HL-60 (cell line): ENCODE results near the gene MSH5.

Experiments used
- DNase-seq, 2 experiments: peaks; one replicate each; pipeline ENCODE4 v3.0.0-alpha.2; 2010 to 2020; ENCODE audit warnings: low read depth in 1 of 2, low spot score in 1 of 2
- H3K27ac ChIP-seq: fragments of 250-450 bp; sonication (Bioruptor Pico); replicated peaks from 2 replicates; pipeline ENCODE4 v1.5.1; 2020; ENCODE audit warnings: mild to moderate bottlenecking, moderate library complexity
- H3K27me3 ChIP-seq: fragments of 250-450 bp; sonication (Bioruptor Pico); 2 replicates; pipeline ENCODE4 v1.5.1; 2021; ENCODE audit warnings: mild to moderate bottlenecking, moderate library complexity; ENCODE audit not compliant: insufficient read depth, poor library complexity, severe bottlenecking
- H3K4me3 ChIP-seq: replicated peaks from 2 replicates; pipeline ENCODE4 v1.5.1; 2011; ENCODE audit warnings: mild to moderate bottlenecking, control low read depth, low read length; ENCODE audit not compliant: insufficient read depth
- GABPA ChIP-seq: IDR thresholded peaks from 2 replicates; pipeline ENCODE4 v1.6.1; 2012; ENCODE audit warnings: low read depth
- POLR2AphosphoS5 ChIP-seq: IDR thresholded peaks from 2 replicates; pipeline ENCODE4 v1.6.1; 2012; ENCODE audit warnings: low read depth
- SPI1 ChIP-seq: IDR thresholded peaks from 2 replicates; pipeline ENCODE4 v1.6.1; 2012; ENCODE audit warnings: low read depth, mild to moderate bottlenecking, borderline replicate concordance
- microRNA-seq: library from miRNA; unstranded; fragments of <30 nt; microRNA quantifications from one replicate; pipeline ENCODE4, GENCODE V29; 2018

MSH5 gene

DNA sequence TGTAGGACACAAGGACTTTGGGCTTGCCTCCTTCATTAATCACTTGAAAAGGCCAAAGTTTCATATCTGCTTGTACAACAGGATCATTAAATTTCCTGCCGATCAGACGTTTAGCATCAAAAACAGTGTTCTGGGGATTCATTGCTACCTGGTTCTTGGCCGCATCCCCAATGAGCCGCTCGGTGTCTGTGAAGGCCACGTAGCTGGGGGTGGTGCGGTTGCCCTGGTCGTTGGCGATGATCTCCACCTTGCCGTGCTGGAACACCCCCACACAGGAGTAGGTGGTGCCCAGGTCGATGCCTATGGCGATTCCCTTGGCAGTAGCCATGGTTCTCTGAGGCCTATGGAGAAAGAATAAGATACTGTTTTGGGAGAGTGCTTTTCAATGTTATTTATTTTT lies 71.8 kb downstream of the MSH5 start:
- no peak for DNase-seq
- Histone ChIP-seq H3K27me3 (no peaks in the 10 kb centered on the region), H3K4me3 (no peak overlapping the region), H3K27ac (no peak overlapping the region)
- TF ChIP-seq POLR2AphosphoS5 (no peak), GABPA (no peak), SPI1 (no peak)

Small RNA genes within 50 kb of the gene (microRNA-seq; reads per million reads assigned to microRNA genes)
- 2.4 reads per million for gene MIR4646
